Stimulated activated CD8-positive, alpha-beta memory T cell treated with anti-CD3 and anti-CD28 coated beads, Interleukin-12 subunit alpha, Interleukin-12 subunit beta, amount 100 ng/mL, for 1 hour (primary cell): ENCODE data around the gene PDE4B.

ENCODE experiments used
- DNase-seq: peaks from one replicate; pipeline ENCODE4 v3.0.0-alpha.2; 2020; ENCODE audit warnings: low read depth

PDE4B gene

GRCh38 chr1:66422804-66423203 lies 630.1 kb downstream of the PDE4B start:
- DNase-seq = no peak
